Hindlimb muscle (tissue), 1 donor: ENCODE results near the gene SENP1. TPM values are rescaled to one million over a fixed set of nuclear protein-coding genes. Genes with fewer than 3 reads are reported as not detected.
"Not testable (repeated sequence)": the region's sequence is repeated elsewhere in the genome, so short reads cannot be mapped to it uniquely, and the experiment has no call there.

ENCODE experiments used
- DNase-seq: peaks from one replicate; pipeline ENCODE4 v3.0.0-alpha.2; 2013
- polyA plus RNA-seq: library from polyadenylated mRNA; unstranded; fragments of 120-200 nt; gene quantifications from one replicate; pipeline ENCODE4 v1.2.1, GENCODE V29; 2013; ENCODE audit not compliant: insufficient read length

Gene SENP1
- 14.4 TPM for polyA plus RNA-seq

DNA sequence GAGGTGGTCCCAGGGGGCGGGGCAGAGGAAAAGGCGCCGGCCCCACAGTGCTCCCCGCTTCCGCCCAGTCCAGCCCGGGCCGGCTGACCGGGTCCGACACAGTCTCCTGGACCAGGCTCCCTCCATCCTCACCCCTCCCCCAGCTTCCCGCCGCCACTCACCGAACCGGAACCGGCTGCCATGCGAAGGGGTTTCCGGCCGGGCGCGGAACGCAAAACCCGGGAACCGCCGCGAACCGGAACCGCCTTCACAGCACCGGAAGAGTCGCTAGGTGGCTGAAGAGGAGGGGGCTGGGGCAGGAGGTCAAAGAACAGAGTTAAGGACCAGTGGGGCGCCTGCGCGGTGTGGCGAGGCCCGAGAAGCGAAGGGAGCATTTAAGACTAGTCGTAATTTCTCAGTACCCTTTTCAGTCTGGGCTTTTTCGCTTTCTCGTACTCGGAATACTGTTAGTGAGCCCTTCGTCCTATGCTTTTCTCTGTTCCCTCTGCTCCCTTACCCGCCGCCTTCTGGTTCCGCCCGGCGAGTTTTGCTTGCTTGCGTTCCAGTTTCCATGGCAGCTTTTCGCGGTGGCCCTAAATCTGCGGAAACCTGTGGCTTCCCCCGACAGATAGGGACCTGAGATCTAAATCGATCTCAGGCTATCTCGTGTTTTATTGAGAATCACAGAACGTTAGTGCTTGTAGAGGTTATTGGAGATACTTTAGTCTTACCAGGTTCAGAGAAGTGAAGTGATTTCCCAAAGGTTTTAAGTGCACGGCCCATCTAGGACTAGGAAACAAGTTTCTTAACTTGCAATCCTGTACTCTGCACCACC is at the start of gene SENP1:
Gene SENP1, minus strand, starts transcription at position 213 of the 814 bp plus-strand sequence. CDS start 4,607 bp downstream, outside the sequence.
- DNase-seq, result peak; percentile 91

DNA sequence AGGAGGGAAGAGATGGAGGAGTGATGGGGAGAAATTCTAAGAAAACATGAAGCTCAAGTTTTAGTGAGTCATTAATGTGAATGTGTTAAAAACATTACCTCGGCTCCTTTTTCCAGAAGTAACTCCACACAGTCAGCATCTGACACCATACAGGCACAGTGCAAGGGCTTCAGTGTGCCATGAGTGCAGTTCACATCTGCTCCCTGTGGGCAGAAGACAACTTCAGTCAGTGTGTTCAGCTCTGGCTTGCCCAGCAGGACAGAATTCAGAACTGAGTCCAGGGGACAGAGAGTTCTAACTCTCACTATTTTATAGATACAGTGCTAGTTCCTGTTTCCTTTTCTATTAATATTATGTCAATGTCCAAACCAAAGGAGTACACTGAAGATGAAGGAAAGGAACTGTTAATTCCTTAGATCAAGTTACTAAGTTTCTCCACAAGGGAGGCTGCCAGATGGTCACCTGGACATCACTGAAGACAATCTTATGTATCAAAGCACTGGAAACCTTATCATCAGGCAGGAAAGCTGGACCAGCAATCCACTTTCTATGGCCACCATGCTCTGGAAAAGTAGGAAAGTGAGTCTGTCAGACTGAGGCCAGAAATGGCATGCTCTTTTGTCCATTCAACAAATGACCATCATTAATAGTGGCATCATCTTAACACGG is 45.4 kb upstream of the SENP1 start:
- no peak for DNase-seq

DNA sequence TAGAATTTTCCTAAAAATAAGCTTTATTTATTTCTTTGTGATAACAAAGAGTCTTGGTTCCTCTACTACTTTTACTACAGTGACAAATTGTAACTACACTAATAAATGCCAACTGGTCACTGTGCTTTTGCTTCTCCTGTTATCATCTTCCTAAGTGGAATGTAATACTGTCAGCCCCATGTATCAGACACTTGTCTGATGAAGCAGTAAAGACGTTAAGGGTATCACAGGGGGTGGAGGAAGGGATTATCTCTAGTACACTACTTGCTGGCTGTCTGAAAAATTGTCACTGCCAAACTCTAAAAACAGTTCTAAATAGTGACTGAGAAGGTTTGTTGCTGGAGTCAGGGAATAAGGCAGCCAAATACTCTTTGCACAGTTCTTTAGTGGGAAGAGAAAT is 40.1 kb upstream of the SENP1 start:
- DNase-seq, result no peak

DNA sequence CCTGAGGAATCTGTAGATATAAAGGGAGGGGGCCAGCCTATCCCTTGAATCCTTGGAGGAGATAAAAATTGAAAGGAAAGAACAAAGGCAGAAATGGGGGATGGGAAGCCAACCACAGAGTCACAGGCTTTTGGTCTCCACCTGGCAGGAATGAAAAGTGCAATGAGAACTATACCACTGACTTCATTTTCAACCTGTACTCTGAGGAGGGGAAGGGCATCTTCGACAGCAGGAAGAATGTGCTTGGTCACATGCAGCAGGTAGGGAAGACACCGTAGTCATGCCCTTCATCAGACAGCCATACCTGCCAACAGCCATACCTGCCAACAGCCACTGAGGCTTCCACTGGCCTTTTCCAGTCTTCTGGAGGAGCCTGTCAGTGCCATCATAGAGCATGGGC is 38.0 kb upstream of the SENP1 start:
- no peak for DNase-seq

DNA sequence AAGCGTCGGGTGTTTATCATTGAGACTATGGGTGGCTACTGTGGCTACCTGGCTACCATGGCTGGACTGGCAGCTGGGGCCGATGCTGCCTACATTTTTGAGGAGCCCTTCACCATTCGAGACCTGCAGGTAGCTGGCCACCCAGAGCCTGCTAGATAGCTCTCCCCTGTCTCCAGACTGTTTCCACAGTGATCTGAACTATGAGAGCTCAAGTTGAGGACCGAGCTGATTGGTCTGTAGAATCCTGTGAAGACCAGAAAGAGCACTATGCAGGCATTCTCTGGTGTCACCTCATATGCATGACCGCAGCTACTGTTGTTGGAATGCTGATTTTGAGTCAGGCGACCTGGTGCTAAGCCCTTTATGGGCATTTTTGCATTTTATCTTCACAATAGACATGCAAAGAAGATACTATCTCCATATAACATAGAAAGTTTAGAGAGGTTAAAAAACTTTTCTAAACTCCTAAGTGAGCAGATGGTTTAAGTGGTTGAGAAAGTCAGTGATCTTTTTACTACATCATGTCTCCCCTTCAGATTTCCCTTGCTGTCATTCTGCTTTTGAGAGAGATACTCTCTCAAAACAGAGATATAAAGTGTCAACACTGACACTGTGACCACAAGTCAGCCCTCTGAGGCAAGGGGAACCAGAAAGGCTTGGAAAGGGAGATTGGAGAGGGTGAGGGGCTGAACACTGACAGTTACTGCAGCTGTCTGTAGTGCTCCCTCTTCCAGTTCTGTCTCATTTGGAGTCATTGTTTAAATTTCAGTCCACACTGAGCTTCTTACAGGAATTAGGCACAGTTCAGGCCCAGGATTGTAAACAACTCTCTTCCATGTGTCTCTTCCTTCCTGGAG is 37.2 kb upstream of the SENP1 start:
- no peak for DNase-seq

DNA sequence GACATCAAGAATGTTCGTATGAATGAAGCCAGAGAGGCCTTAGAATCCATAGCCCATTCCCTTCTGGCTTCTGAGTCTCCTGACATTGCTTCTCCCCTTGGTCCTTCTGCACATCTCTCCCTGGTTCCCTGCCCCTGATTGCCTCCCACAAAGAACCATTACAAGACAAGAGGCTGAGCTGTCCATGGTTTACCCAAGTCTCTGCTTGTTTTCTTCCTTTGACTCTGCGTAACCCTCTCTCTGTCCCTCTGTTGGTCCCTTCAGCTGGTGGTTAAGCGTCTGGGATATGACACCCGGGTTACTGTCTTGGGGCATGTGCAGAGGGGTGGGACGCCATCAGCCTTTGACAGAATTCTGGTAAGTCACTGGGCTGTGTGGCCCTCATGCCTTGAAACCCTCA is 29.1 kb upstream of the SENP1 start:
- no peak for DNase-seq

DNA sequence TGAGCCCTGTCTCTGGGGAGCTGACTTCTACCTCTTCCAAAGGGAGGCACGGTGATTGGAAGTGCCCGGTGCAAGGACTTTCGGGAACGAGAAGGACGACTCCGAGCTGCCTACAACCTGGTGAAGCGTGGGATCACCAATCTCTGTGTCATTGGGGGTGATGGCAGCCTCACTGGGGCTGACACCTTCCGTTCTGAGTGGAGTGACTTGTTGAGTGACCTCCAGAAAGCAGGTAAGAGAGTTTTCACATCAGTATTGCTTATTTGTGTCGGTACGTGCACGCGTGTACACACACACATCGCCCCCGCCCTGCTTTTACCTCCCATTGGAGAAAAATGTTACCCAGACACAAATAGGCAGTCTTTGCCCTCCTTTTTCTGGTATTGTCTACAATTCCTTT is 26.9 kb upstream of the SENP1 start:
- no peak for DNase-seq

DNA sequence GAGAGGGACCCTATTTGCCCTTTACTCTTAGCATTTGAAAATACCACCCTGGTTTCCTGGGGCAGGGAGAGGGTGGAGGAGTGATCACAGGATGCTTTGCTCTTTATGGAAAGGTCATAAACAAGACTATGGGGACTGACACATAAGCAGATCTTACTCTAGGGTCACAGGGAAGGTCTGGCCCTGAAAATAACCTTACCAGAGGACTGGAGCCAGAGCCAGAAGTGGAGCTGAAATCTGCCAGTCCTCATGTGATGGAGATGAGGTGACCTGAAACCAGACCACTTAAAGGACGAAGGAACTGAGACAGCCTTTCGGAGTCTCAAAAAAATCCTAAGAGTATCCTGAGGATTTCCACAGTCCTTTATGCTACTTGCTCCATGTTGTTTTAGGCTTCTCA is 25.6 kb upstream of the SENP1 start:
- DNase-seq, result no peak

DNA sequence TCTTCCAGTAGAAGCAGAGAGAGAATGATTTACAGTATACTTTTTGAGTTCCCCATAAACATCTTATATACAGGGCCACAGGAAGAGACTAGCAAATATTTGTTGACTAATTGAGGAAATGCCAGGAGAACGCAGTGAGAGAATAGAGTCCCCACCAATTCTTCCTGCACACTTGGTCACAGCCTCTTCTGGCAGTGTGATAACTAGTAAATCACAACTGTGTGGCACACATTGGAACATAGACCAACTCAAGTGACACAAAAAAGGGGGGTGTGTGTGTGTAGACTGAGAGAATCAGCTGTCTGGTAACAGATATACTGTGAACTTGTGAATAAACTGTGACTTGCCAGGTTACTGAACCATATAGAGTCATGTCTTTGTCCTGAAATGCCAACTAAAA is 23.5 kb upstream of the SENP1 start:
- DNase-seq, result no peak

DNA sequence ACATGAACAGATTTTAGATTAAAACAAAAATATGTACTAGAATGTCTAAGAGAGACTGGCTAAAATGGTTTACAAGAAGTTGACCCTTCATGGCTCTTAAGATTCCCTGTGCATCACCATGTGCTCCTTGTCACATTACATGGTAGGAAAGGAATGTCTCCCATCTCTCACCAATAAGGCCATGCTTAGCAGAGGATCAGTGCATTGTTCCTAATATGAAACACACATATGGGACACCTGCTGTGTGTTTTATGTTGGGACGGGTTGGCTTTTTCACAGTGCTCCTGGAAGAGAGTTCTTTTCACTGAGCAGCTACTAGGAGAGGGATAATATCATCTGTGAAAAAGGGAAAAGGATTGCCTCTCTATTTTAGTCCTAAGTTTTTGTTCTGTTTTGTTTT is 22.9 kb upstream of the SENP1 start:
- DNase-seq, result no peak

DNA sequence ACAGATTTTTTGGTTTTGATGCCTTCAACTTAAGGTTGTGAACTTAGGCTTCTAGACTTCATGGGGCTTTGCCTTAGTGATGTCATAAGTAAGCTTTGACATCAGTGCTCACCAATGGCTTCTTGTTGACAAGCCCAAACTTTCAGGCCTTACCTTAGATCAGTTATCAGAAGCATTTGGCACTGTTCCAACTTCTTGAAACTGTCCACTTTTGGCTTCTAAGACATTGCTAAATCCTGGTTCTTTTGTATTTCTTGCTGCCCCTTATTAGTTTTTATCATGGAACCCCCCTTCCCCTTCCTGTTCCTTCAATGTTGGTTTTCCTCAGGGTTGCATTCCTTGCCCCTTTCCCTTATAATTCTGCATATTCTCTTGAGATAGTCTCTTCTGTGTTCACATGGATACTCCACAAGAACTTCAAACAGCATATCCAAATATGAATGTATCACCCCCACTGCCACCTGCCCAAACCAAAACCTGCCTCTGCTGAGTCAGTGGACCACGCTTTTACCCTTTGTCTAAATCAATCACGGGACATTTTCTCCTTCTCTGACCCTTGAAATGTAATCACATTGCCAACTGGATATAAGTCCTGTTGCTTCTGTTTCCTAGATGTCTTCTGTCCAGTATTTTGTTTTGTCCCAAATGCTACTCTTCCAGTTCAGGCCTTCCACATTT is 21.2 kb upstream of the SENP1 start:
- DNase-seq, result no peak

DNA sequence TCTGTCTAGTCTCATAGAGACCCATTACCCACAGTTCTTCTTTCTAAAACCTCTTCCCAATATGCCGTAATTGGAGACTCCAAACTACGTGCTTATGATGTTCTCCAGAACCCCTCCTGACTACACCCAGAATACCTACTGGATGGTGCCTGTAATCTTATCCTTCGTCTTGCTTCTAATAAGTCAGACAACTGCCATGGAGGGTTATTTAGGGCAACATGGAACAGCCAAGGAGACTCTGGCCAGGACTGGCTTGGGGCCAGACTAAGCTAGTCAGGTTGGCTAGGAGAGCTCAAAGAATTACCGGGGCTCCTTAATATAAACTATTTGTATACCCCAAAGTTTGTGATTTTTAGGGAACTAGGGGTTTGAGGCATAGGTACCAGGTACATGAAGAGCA is 20.1 kb upstream of the SENP1 start:
- no peak for DNase-seq

DNA sequence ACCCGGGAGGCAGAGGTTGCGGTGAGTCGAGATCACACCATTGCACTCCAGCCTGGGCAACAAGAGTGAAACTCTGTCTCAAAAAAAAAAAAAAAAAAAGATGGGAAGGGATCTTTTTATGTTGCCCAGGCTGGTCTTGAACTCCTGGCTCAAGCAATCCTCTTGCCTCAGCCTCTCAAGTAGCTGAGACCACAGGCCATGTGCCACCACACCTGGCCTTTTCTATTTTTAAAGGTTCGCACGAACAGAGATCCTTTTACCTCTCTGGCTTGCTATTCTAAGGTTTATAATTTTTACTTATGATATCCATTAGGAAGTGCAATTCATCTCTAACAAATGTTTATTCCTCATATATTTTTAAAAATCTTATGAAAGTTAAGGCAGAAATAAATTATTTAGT is 19.7 kb upstream of the SENP1 start:
- DNase-seq, result not testable (repeated sequence)

DNA sequence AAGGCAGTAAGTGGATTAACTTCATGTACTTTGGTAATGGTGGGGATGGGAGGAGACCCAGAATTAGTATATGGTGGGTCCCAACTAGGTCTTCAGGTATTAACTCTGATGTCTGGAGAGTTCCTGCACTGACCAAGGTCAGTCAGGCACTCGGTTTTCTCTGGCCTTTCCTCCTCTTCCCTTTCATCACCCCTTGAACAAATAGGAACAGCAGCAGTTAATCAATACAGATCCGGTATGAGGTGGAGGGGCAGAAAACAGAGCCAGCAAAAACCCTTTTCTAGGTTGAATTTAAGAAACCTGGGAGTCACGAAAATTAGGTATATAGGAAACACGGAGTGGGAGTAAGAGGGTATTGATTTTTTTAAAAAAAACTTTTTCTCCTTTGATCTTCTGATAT is 17.3 kb upstream of the SENP1 start:
- no peak for DNase-seq

DNA sequence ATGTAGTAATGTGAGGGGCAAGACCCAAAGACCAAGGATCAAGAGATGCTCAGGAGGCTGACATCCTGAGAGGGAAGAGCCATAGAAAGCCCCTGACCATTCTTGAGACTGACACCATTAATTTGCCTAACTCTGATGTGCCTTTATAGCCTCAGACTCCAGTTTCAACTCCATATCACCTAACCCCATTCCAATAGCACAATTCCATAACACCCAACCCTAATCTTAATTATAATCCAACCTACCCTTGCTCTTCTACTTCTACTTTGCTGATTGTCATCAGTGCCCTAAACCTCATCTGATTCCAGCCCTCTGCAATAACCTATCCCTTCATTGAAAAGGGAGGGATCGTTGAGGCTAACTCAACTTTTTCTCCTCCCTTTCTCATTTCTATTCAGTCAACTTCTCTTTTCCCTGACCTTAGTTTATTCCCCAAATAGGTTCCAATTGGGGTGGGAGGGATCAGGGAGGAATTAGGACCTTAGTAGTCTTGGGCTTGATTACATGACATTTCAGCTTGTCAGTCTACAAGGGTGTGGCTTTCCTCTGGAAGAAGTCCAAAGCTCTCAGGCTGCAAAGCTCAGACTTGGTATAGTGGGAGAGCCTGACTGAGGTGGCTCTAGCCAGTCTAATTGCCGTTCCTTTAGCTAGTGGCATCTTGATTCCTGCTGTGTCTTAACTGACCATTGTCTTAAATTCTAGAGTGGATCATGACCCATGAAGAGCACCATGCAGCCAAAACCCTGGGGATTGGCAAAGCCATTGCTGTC is 16.4 kb upstream of the SENP1 start:
- DNase-seq, result no peak

DNA sequence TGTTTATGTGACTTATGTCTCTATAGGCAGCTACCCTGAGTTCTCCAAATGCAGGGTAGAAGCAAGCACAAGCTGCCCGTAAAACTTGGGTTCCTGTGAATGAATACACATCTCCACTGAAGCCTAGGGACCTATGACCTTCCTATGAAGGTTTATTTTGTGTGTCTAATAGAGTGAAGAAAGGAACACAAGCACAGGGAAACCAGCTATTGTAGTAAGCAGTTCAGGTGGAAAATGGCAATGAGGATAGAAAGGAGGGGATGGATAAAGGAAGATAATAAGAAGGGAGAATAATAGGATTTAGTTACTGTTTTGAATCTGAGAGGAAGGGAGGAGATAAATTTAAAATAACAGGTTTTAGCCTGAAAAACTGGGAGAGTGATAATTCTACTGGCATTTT is 15.6 kb upstream of the SENP1 start:
- DNase-seq, result no peak

DNA sequence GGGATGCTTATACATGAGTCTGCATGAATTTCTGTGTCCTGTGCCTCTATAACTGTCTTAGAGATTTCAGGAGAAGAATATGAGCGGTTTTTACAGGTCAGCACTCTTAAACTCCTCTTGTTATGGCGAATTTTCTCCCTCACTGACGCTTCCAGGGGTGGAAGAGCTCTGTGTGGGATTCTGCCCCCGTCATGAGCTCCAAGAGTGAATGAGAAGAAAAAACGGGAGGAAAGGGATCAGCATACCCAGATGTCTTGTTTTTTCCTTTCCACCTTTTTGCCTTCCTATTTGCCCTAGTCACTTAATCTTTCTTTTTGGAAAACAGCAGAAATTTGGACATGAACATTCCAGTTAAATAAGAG is 13.9 kb upstream of the SENP1 start:
- peak; percentile 7 for DNase-seq

DNA sequence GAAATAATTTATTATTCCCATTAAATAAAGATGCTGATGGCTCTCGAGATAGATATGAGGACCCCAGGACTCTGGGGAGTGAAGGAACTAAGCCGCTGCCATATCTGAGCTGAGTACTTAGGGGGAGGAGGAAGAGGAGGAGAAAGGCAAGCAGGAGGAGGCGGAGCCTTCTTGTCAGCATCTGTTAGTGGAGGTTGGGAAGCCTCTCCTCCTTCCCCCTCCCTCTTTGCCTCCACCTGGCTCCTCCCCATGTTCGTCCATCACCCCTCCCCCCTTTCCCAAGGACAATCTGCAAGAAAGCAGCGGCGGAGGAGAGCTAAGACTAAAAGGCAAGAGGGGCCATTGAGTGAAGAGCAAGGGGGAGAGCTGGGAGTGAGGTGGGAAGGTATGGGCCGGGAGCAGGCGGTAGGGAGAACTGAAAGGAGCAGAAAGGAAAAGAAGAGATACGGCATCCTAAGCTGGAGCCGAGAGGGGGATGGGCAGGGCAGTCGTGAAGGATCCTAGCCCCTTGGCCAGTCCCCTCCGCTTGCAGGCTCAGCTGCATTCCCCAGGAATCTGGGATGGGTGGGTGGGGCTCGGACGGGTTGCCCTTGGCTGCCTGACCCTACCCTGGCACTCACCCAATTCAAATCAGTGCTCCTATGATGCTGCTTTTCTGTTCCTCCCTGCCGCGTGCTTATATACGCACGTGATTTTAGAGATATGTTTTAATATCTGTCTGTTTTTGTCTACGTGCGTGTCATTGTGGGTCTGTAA is 13.4 kb upstream of the SENP1 start, which contains the start of gene PFKM:
Gene PFKM, plus strand, starts transcription at position 287 of the 756 bp plus-strand sequence. CDS start 3,411 bp downstream, outside the sequence.
- DNase-seq, result peak; percentile 86

DNA sequence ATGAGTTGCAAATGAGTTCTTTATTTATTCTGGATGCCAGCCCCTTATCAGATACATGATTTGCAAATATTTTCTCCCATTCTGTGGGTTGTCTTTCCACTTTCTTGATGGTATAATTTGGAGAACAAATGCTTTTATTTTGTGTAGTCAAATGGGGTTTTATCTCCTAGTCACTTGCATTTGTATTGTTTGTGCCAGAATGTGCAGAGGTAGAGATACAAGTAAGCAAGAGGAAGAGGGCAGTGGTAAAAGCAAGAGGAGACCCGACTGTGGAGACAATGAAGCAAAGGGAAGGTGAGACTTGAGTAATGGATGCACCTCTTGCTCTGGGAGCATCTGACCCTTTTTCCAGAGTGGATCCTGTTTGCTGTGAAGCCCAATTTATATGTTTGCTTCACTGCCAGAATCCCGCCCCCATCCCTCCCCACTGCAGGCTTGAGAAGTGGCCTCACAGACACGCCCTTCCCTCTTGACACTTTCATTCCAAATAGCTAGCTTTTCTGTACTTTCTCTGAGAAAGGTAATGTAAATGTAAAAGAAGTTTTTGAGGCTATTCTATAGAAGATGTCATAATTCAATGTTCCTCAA is 12.5 kb upstream of the SENP1 start:
- DNase-seq, result no peak

DNA sequence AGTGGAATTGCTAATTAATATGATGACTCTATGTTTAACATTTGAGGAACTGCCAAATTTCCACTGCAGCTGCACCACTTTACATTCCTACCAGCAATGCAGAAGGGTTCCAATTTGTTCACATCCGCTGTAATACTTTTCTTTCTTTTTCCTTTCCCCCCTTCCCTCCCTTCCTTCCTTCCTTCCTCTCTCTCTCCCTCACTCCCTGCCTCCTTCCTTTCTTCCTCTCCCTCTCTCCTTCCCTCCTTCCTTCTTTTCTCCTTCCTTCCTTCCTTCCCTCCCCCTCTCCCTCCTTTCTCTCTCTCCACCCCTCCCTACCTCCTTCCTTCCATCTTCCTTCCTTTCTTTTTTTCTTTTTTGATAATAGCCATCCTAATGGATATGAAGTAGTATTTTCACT is 10.1 kb upstream of the SENP1 start:
- DNase-seq, result no peak

DNA sequence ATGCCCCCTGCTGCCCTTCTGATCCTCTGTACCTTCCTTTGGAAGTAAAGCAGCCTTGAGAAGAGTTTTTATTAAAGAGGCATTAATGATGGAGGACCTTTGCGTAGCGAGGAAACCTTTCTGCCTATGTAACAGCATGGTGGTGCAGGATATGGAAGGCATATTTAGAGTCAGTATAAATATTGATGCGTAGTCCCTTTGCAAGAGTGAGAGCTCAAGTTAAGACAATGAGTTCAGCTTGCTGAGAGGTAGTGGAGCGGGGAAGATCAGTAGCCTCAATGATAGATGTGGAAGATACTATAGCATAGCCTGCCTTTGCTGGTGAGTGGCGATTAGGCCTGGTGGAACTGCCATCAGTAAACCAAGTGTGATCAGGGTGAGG is 5.4 kb upstream of the SENP1 start:
- not testable (repeated sequence) for DNase-seq
